ENCODE measurements around the gene C19orf53. TPM values are rescaled to one million over a fixed set of nuclear protein-coding genes. Genes with fewer than 3 reads are reported as not detected.

C19orf53 gene
- total and polyA plus RNA-seq, 2 of the 13 experiments (the other 11 are each of a cell fraction or from before 2014, with no cell fraction given), result 129 to 130 TPM

DNA sequence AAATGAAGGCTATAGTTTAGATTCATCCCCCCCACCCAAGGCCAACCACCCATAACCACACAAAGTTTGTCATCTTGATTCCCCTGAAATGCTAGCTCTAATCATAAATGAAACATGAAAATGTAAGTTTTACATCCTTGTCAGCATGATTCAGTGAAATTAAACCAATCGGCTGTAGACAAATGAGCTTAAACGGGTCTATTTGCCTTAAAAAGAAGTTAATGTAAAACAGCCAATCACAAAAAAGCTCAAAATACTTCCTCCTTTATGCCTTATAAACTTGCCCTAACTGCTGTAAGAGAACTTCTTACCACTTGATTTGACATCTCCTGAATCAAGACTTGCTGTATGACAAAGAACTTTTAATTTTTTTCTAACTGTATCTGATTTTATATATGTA, 44.4 kb upstream of the C19orf53 start:
- Histone ChIP-seq H3K4me3 (replicated peaks in 1 of 3; ENCODE audit: insufficient read depth in 1 of 3, low read depth in 2 of 3, low read length in 3 of 3) (no peak overlapping the region), H3K4me2 (ENCODE audit: low read depth, low read length) (no peak overlapping the region), H3K9me3 (ENCODE audit: low read length) (no peaks in the 10 kb centered on the region), H3K27ac (ENCODE audit: extremely low read length, insufficient read depth, low read length) (no peak overlapping the region), H4K20me1 (ENCODE audit: insufficient read depth, low read length) (no peaks in the 10 kb centered on the region), H2AFZ (ENCODE audit: low read length) (no peak overlapping the region), H3K79me2 (ENCODE audit: insufficient read depth, low read length) (peaks cover 6% of the 10 kb centered on the region), H3K4me1 (ENCODE audit: insufficient read depth, low read length) (peaks cover 33% of the 10 kb centered on the region), H3K9ac (ENCODE audit: insufficient read depth, low read depth, low read length) (no peak overlapping the region), H3K27me3 (ENCODE audit: control insufficient read depth in 1 of 2, insufficient read depth in 2 of 2, low read length in 2 of 2) (no peaks in the 10 kb centered on the region), H3K36me3 (replicated peaks in 1 of 2; ENCODE audit: control insufficient read depth in 1 of 2, insufficient read depth in 2 of 2, low read length in 2 of 2) (no peaks in the 10 kb centered on the region)
- BruUV-seq (replicated peaks), result no TSS peak
- DNase-seq (ENCODE audit: low spot score) (no peak), ATAC-seq (no peak), FAIRE-seq (no peak)
- in situ Hi-C loops (cut with HindIII; ENCODE audit: extremely low pct_ligation_motif_present, low pct_unique_long_range_greater_than_20kb), result loop anchor here (10.0 kb wide), 1 partner anchor 455 kb away; no protein-coding TSS in a partner anchor
- POLR2A ChIA-PET, result interaction anchor here (0.6 to 3.0 kb wide), 3 partner anchors 18 to 108 kb away, joined by 3 to 43 read pairs (median 3); a partner anchor contains a TSS
- CTCF ChIA-PET (ENCODE audit: low intra/inter-chr PET ratio, low total read pairs), result no interaction called here
- 77% methylated on average over 2 of the region's 2 CpGs for WGBS (ENCODE audit: low lambda C conversion rate)
- intact Hi-C loops (cut with micrococcal nuclease; ENCODE audit: unreplicated experiment), result no loop called here
- TF ChIP-seq TBL1XR1 (IDR thresholded peaks at IDR 0.05; ENCODE audit: borderline replicate concordance, low read length, partially characterized antibody) (no peak), ZBTB2 (CRISPR knock-in tag; IDR thresholded peaks at IDR 0.05; ENCODE audit: low read depth) (no peak), NCOA2 (CRISPR knock-in tag; IDR thresholded peaks at IDR 0.05) (no peak), NFE2L2 (IDR thresholded peaks at IDR 0.05; ENCODE audit: low read length) (no peak), HNRNPK (IDR thresholded peaks at IDR 0.05; ENCODE audit: low read depth, low read length, poor library complexity, severe bottlenecking) (no peak), ZNF280D (CRISPR knock-in tag; IDR thresholded peaks at IDR 0.05) (no peak), KLF9 (CRISPR knock-in tag; IDR thresholded peaks at IDR 0.05; ENCODE audit: low read depth) (no peak), TFDP2 (CRISPR knock-in tag; IDR thresholded peaks at IDR 0.05) (no peak), ZNF597 (CRISPR knock-in tag; IDR thresholded peaks at IDR 0.05) (no peak), KDM5A (IDR thresholded peaks at IDR 0.05; ENCODE audit: borderline replicate concordance, low read length) (no peak), ZNF253 (CRISPR knock-in tag; IDR thresholded peaks at IDR 0.05; ENCODE audit: borderline replicate concordance) (no peak), DMAP1 (CRISPR knock-in tag; IDR thresholded peaks at IDR 0.05) (no peak)
- TF ChIP-seq, protein P1, sequence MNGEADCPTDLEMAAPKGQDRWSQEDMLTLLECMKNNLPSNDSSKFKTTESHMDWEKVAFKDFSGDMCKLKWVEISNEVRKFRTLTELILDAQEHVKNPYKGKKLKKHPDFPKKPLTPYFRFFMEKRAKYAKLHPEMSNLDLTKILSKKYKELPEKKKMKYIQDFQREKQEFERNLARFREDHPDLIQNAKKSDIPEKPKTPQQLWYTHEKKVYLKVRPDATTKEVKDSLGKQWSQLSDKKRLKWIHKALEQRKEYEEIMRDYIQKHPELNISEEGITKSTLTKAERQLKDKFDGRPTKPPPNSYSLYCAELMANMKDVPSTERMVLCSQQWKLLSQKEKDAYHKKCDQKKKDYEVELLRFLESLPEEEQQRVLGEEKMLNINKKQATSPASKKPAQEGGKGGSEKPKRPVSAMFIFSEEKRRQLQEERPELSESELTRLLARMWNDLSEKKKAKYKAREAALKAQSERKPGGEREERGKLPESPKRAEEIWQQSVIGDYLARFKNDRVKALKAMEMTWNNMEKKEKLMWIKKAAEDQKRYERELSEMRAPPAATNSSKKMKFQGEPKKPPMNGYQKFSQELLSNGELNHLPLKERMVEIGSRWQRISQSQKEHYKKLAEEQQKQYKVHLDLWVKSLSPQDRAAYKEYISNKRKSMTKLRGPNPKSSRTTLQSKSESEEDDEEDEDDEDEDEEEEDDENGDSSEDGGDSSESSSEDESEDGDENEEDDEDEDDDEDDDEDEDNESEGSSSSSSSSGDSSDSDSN (CRISPR knock-in tag; IDR thresholded peaks at IDR 0.05), result no peak
- TF ChIP-seq, protein P2, sequence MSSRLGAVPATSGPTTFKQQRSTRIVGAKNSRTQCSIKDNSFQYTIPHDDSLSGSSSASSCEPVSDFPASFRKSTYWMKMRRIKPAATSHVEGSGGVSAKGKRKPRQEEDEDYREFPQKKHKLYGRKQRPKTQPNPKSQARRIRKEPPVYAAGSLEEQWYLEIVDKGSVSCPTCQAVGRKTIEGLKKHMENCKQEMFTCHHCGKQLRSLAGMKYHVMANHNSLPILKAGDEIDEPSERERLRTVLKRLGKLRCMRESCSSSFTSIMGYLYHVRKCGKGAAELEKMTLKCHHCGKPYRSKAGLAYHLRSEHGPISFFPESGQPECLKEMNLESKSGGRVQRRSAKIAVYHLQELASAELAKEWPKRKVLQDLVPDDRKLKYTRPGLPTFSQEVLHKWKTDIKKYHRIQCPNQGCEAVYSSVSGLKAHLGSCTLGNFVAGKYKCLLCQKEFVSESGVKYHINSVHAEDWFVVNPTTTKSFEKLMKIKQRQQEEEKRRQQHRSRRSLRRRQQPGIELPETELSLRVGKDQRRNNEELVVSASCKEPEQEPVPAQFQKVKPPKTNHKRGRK (CRISPR knock-in tag; IDR thresholded peaks at IDR 0.05), result no peak

All from HepG2 (cell line).